GF-D8 (cell line): ENCODE results near the gene SUN1.
"Not testable (repeated sequence)": the region's sequence is repeated elsewhere in the genome, so short reads cannot be mapped to it uniquely, and the experiment has no call there.

ENCODE experiments used
- DNase-seq: peaks from one replicate; lab custom pipeline; 2025; lab: John Stamatoyannopoulos, UW

Gene SUN1

DNA sequence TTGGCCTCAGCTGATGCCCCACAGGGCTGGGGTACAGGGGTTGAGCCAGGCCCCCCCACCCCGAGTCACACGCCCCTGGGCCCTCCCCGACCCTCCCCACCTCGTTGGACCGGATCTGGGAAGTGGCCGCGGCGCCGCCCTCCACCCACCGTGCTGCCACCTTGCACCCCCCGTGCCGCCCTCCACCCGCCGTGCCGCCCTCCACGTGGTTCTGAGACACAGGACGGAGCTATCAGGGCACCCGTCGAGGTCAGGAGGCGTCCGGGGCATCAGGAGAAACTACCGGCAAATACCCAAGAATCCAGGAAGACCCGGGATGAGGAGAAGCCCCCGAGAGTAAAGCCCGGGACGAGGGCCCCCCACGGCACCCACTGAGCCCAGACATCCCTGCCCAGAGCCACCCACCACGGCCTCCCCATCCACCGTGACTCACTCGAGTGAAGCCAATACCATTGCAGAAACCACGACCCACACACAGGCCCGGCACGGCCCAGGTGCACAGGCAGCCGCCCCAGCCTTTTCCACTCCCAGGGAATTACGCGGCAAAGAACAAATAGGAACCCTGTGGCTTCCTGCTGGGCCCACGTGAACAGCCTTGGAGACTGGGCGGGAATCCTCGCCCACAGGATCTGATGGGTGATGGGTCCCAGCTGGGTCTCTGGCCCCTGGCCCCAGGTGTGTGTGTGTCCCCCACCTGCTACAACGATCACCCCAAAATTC lies 88.2 kb downstream of the SUN1 start:
- no peak for DNase-seq

DNA sequence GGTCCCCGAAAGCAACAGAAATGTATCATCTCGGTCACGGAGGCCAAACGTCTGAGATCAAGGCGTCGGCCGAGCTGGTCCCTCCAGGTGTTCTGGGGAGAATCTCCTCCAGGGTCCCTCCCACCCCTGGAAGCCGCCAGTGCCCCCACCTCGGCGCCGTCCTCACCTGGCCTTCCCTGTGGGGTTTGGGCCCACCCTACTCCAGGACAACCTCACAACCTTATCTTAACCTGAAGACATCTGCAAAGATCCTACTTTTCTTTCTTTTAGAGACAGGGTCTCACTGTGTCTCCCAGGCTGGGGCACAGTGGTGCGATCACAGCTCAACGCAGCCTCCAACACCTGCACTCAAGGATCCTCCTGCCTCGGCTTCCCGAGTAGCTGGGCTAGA lies 88.8 kb downstream of the SUN1 start:
- DNase-seq, result no peak

DNA sequence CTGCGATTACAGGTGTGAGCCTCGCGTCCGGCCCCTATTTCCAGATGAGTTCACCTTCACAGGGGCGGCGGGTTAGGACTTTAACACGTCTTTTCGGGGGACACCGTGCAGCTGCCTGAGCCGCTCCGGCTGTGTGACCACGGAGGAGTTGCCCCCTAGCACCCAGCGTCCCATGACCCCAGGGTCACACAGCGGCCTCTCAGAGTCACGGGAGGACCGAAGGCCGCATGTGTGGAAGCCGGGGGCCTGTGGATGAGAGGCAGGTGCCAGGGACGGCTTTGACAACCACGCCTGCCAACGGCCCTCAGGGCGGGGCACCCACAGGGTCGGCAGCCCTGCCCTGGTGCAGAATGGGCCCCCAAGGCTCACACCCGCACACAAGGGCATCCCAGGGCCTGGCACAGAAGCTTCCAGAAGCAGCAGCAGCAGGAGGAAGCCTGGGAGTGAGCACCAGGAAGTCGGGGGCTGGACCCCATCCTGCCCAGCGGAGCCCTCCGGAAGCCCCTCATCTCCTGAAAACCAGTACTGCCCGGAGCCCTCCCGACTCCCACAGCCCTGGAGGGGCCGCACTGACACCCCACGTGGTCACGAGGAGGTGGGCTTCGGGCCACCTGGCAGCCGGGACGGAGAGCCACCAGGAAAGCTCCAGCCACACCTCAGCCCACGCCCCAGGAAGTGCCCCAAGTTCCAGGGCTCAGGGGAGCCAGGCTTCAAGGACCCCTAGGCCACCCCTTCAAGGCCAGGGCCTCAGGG lies 89.5 kb downstream of the SUN1 start:
- DNase-seq, result no peak

GRCh38 chr7:922334-923107 lies 90.2 kb downstream of the SUN1 start:
- DNase-seq, result peak; percentile 50

- DNase-seq, result peak; percentile 95
These were observed 91.1 kb downstream of the SUN1 start for GRCh38 chr7:923108-924041.

- not testable (repeated sequence) for DNase-seq
These were observed 91.8 kb downstream of the SUN1 start for GRCh38 chr7:924042-924441.
